ENCODE measurements around the gene C12orf75. TPM values are rescaled to one million over a fixed set of nuclear protein-coding genes. Genes with fewer than 3 reads are reported as not detected.

Gene C12orf75
- total RNA-seq, result 74.3 and 79.7 TPM in 2 replicates

DNA sequence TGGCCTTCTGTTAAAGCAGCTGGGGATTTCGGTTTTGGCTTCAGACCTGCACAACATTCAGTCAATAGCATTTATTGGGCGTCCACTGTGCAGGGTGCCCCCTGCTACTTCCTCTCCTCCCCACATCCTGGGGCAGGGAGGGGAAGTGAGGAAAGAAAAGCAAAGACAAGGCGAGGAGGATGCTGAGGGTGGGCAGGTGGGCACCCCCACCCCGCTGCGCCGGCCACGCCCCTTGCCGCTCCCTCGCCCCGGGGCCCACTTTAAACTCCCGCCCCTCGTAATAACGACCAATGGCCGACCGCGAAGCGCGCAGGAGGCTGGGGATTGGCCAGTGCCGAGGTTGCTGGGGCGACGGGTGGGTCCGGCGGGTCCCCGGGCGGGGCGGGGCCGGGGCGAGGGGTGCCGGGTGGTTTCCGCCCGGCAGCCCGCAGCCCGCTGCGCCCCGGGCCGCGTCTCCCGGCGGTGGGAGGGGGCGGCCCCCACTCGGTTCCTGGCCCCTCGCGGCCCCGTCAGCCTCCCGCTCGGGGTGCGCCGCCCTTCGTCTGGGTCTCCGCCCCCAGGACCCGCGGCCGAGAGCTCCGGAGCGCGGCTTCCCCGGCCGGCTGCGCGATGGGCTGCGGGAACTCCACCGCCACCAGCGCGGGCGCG is at the start of gene C12orf75:
Gene C12orf75, plus strand, starts transcription at position 409 of the 648 bp plus-strand sequence. Its CDS starts 201 bp downstream, at position 610.

Other genes with a start within 250 kb of the C12orf75 start
- gene ALDH1L2, start 246.2 kb upstream of the C12orf75 start, total RNA-seq, result 41.4 and 57.9 TPM in 2 replicates
- 93.0 and 115 TPM in 2 replicates for gene WASHC4, start 223.0 kb upstream of the C12orf75 start, total RNA-seq
- 46.7 and 58.9 TPM in 2 replicates for gene APPL2, start 94.5 kb upstream of the C12orf75 start, total RNA-seq